HG03108 (cell line): ENCODE data around the gene ACTL6A.
"Not testable (repeated sequence)": the region's sequence is repeated elsewhere in the genome, so short reads cannot be mapped to it uniquely, and the experiment has no call there.

ENCODE experiments used
- ATAC-seq: cut with Tn5 transposase; IDR thresholded peaks from one replicate; pipeline ENCODE4 v1.9.1; 2021; ENCODE audit warnings: moderate library complexity; ENCODE audit not compliant: unreplicated experiment

The ACTL6A gene

GRCh38 chr3:179562591-179563270 lies at the start of gene ACTL6A:
ACTL6A (plus strand) TSS chr3:179562926; CDS start chr3:179563093, 167 bp downstream.
- peak; percentile 92 for ATAC-seq

GRCh38 chr3:179513862-179514261 lies 48.9 kb upstream of the ACTL6A start:
- ATAC-seq = no peak

GRCh38 chr3:179516461-179517251 lies 46.1 kb upstream of the ACTL6A start:
- not testable (repeated sequence) for ATAC-seq

- ATAC-seq = no peak
Observed at GRCh38 chr3:179526482-179526881, 36.2 kb upstream of the ACTL6A start.

DNA sequence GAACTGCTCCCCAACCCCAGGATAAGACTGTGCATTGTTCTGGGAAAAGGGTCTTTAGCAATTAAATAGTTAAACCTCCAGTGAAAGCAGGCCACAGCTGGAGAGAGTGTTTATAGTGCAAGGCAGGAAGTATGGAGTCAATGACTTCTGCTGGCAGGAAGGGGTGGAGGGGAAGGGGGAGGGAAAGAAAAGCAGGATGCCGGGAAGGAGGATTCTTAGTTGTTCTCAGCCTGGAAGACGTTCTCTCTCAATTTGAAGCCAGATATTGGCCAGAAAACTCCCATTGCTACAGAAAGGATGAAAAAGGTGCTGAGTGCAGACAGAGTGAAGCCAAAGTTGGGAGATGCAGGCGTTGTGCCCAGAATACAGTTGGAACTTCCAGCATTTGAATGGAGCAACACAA lies 35.7 kb upstream of the ACTL6A start:
- ATAC-seq = no peak

DNA sequence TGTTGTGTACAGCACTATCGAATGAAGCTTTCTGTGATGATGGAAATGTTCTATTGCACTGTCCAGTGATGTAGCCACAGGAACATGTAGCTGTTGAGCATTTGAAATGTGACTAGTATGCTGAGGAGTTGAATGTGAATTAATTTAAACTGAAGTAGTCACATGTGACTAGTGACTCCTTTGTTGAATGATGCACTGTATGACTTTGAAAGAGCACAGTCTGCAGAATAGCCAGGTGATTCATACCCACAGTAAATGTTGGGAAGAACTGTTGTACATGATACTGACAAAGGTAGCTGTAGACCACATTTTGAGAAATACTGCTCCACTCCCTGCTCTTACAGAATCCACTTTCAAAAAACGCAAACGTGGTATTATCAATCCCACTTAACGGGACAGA lies 34.0 kb upstream of the ACTL6A start:
- ATAC-seq = no peak

GRCh38 chr3:179531576-179531975 lies 31.1 kb upstream of the ACTL6A start:
- ATAC-seq = no peak

GRCh38 chr3:179533274-179533673 lies 29.5 kb upstream of the ACTL6A start:
- no peak for ATAC-seq

GRCh38 chr3:179536256-179536655 lies 26.5 kb upstream of the ACTL6A start:
- no peak for ATAC-seq

GRCh38 chr3:179541094-179541493 lies 21.6 kb upstream of the ACTL6A start:
- no peak for ATAC-seq

DNA sequence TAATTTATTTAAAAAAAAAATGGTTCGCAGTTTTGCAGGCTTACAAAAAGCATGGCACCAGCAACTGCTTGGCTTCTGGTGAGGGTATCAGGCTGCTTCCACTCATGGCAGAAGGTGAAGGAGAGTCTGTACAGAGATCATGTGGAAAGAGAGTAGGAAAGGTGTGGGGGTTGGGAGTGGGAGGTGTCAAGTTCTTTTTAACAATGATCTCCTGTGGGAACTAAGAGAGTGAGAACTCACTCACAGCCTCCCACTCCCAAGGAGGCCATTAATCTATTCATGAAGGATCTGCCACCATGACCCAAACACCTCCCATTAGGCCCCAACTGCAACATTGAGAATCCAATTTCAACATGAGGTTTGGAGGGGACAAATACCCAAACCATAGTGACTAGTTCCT lies 21.1 kb upstream of the ACTL6A start:
- no peak for ATAC-seq

- no peak for ATAC-seq
Observed at GRCh38 chr3:179542375-179542774, 20.4 kb upstream of the ACTL6A start.

DNA sequence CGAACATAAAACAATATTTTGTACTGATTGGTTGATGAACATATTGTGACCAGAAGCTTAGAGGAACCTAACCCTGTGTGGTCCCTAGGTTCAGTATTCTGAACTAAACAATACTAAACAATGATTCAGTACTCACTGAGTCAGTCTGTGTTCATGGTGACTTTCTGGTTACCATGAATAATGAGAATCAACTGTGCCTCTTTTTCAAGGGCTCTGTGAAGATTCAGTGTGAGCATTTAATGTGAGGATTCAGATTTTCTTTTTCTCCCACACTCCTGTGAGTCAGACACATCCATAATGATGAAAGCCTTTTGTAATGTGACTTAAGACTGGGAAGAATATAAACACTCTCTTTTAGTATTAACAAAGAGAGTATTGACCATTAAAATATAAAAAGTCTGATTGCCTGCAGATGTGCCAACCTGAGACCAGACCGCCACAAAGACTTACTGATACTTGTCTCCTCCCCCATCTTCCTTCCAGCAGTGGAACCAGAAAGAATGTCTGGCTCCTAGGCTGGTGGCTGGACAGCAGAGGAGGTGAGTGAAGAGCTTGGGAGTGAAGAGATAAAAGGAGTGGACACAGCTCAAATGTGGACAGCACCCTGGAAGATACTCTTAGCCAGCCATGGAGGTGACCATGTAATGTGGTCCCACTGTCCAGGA lies 17.6 kb upstream of the ACTL6A start:
- no peak for ATAC-seq

DNA sequence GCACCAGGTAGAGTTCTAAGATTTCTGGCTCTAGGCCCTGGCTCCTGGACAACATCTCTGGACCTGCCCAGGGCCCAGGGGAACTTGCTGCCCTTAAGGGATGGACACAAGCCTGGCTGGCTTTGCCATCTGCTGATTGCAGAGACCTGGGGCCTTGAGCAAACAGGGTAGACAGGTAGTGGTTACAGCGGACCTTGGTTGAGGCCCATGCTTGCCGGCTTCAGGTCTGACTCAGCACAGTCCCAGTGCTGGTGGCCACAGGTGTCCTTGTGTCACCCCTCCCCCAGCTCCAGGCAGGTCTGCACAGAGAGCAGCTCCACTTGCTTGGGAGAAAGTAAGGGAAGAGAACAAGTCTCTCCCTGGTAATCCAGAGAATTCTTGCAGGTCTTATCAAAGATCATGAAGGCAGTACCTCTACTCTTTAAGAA lies 15.9 kb upstream of the ACTL6A start:
- ATAC-seq = no peak

DNA sequence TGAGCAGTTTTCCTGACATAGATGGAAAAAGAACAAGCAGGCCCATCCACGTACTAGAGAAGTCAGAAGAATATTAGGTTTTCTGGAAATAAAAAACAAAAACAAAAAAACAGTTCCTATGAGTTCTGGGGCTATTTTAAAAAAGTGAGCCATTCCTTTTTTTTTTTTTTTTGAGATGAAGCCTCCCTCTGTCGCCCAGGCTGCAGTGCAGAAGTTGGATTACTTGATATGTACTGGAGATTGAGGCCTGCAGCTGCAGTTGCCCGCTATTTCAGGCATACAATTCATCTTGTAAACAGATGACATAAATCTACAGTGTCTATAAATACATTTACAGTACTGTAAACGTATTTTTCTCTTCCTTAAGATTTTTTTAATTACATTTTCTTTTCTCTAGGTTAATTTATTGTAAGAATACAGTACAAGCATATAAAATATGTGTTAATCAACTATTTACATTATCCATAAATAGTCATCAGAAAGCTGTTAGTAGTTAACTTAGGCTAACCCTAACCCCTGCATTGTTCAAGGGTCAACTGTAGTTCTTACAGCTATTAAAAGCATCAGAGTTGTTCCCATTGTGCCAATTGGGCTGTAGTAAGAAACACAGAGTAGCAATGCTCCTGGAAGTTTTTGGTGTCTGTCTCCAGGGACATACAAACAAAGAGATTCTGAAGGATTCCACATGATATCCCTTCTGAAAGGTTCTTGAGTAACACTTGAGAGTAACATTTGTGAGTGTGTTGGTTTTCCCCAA lies 11.2 kb upstream of the ACTL6A start:
- ATAC-seq = no peak

GRCh38 chr3:179558742-179559364 lies 3.9 kb upstream of the ACTL6A start:
- no peak for ATAC-seq

GRCh38 chr3:179560791-179561190 lies 1.9 kb upstream of the ACTL6A start:
- no peak for ATAC-seq

- ATAC-seq = peak; percentile 38
Observed at GRCh38 chr3:179563271-179563783, 601 bp downstream of the ACTL6A start.

GRCh38 chr3:179565496-179565895 lies 2.8 kb downstream of the ACTL6A start:
- ATAC-seq = no peak

- no peak for ATAC-seq
Observed at GRCh38 chr3:179580992-179581391, 18.3 kb downstream of the ACTL6A start.
